Mucosa of stomach (tissue), 1 donor: ENCODE measurements around the gene COTL1.

Experiments
- H3K27me3 ChIP-seq: one replicate; pipeline ENCODE4 v1.7.0; 2013; ENCODE audit warnings: mild to moderate bottlenecking, low read length; ENCODE audit not compliant: control insufficient read depth, insufficient read depth
- H3K36me3 ChIP-seq: one replicate; pipeline ENCODE4 v1.7.0; 2013; ENCODE audit warnings: low read length; ENCODE audit not compliant: control insufficient read depth, insufficient read depth
- H3K4me1 ChIP-seq: one replicate; pipeline ENCODE4 v1.7.0; 2013; ENCODE audit warnings: mild to moderate bottlenecking, low read length; ENCODE audit not compliant: control insufficient read depth, insufficient read depth
- H3K4me3 ChIP-seq: one replicate; pipeline ENCODE4 v1.7.0; 2013; ENCODE audit warnings: low read length
- H3K9ac ChIP-seq: one replicate; pipeline ENCODE4 v1.7.0; 2013; ENCODE audit warnings: mild to moderate bottlenecking, low read length, moderate library complexity
- H3K9me3 ChIP-seq: one replicate; pipeline ENCODE4 v1.7.0; 2013; ENCODE audit warnings: mild to moderate bottlenecking, low read length, moderate library complexity; ENCODE audit not compliant: control insufficient read depth
- donor health status: Pancreatic carcinoma.

COTL1 gene

DNA sequence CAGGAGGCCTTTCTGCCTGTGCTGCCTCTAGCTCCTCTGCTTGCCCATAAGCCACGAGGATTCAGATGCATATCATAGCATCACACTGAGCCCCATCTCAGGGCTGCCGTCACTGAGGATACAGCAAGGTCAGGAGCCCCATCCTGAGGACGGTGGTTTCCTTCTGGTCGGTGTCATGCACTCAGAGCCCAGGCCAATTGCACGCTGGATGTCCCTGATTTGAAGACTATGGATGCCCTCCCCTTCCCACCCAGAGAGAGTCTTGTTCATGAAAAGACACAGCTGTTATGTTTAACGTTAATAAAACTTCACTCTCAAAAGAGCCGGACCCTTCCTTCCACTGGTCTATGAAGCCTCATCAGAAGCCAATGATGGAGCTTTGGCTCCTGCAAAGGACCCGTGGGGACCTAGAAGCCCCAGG is 19.9 kb downstream of the COTL1 start:
- H3K9ac ChIP-seq, result no peak overlapping the region

GRCh38 chr16:84597528-84597896 is 20.4 kb downstream of the COTL1 start:
- Histone ChIP-seq H3K4me1 (peaks cover 77% of the 10 kb centered on the region), H3K36me3 (no peaks in the 10 kb centered on the region), H3K9me3 (no peaks in the 10 kb centered on the region), H3K9ac (no peak overlapping the region), H3K4me3 (no peak overlapping the region), H3K27me3 (no peaks in the 10 kb centered on the region)

More for the DNA sequence above, 19.9 kb downstream of the COTL1 start:
- H3K4me1 ChIP-seq, result peaks cover 76% of the 10 kb centered on the region
- H3K27me3 ChIP-seq, result no peaks in the 10 kb centered on the region
- no peaks in the 10 kb centered on the region for H3K9me3 ChIP-seq
- no peak overlapping the region for H3K4me3 ChIP-seq
- no peaks in the 10 kb centered on the region for H3K36me3 ChIP-seq

DNA sequence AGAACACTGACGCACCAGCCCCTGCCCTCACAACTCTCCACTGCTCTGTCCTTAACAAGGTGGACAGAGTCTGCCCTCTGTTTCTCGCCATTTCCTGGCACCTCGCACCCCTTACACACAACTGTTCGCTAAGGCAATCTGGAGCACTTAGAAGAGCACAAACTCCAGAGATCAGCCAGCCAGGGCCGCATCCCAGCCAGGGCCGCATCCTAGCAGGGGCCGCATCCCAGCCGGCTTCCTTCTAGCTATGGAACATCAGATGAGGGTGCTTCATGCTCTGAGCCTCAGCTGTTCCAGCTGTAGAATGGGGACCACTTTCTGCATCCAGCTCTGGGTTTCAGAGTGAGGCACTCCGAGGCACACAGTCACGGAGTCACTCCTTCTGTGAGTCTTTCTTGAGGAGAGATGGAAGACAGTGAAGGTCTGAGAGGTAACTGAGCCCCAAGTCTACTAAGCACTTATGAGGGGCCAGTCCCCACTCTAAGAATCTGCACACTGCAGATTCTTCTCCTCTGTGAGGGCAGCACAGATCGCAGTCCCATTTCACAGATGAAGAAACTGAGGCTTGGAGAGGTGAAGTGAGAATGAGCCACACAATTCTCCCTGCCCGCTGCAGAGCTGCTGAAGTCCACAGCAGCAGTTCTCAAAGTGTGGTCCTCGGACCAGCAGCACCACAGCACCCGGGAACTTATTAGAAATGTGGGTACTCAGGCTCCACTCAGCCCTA is 20.9 kb downstream of the COTL1 start:
- no peak overlapping the region for H3K9ac ChIP-seq
- H3K27me3 ChIP-seq, result no peaks in the 10 kb centered on the region
- peaks cover 75% of the 10 kb centered on the region for H3K4me1 ChIP-seq
- no peak overlapping the region for H3K4me3 ChIP-seq
- no peaks in the 10 kb centered on the region for H3K36me3 ChIP-seq
- no peaks in the 10 kb centered on the region for H3K9me3 ChIP-seq

GRCh38 chr16:84596161-84596560 is 21.7 kb downstream of the COTL1 start:
- Histone ChIP-seq H3K9me3 (no peaks in the 10 kb centered on the region), H3K27me3 (no peaks in the 10 kb centered on the region), H3K4me1 (peaks cover 67% of the 10 kb centered on the region), H3K4me3 (no peak overlapping the region), H3K36me3 (no peaks in the 10 kb centered on the region), H3K9ac (no peak overlapping the region)

- Histone ChIP-seq H3K9ac (peak overlapping the region; percentile 55), H3K36me3 (peaks cover 3% of the 10 kb centered on the region), H3K9me3 (no peaks in the 10 kb centered on the region), H3K4me3 (peak overlapping the region; percentile 15), H3K27me3 (no peaks in the 10 kb centered on the region), H3K4me1 (peaks cover 56% of the 10 kb centered on the region)
Observed at GRCh38 chr16:84595052-84595481, 22.8 kb downstream of the COTL1 start.

DNA sequence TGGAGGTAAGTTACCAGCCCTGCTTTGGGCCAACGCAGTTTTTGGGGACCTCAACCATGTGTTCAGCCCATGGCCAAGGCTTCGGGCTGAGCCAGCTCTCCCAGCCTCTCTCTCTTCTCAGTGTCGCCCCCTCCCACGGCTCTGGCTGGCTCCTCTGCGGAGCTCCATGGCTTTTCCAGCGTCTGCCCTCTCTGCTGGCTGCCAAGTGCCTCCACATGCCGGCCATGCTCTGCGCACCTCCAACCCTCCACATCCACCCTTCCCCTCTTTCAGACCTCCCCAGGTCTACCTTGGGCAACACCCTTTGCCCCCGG is 23.2 kb downstream of the COTL1 start:
- Histone ChIP-seq H3K4me3 (peak overlapping the region; percentile 15), H3K9me3 (no peaks in the 10 kb centered on the region), H3K27me3 (no peaks in the 10 kb centered on the region), H3K9ac (peak overlapping the region; percentile 55), H3K36me3 (peaks cover 6% of the 10 kb centered on the region), H3K4me1 (peaks cover 52% of the 10 kb centered on the region)

DNA sequence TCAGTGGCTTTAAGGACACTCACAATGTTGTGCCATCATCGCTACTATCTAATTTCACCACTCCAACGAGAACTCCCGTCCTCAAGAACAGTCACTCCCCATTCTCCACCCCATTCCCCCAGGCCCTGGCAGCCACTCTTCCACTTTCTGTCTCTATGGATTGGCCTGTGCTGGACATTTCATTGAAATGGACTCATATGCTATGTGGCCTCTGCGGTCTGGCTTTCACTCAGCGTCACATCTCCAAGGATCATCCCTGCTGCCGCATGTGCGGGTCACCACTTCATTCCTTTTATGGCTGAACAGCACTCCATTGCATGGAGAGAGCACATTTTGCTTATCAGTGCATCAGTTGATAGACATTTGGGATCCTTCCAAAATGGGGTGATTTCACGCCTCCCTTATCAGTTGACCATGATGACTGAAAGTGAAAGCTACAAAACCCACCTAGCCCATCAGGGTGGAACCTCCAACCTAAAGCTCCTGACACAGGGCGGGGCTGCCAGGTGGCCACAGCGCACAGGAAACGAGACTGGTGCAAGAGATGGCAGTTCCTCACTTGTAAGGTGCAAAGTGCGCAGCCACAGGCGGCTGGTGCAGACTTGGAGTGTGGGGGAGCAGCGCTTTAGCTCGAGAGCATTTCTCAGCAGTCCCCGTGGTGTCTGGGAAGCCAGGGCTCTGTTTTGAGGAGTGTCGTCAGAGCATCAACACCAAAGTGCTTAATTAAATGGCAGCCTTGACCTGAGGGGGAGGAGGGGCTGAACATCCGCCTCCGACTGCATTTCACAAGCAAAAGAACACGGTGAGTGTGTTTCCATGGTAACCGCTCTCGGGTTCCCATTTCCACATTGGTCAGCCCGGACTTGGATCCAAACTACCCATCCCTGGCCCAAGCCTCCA is 23.8 kb downstream of the COTL1 start:
- H3K36me3 ChIP-seq, result peaks cover 7% of the 10 kb centered on the region
- H3K4me3 ChIP-seq, result peak overlapping the region; percentile 15
- H3K9me3 ChIP-seq, result no peaks in the 10 kb centered on the region
- no peaks in the 10 kb centered on the region for H3K27me3 ChIP-seq
- H3K9ac ChIP-seq, result peak overlapping the region; percentile 55
- H3K4me1 ChIP-seq, result peaks cover 46% of the 10 kb centered on the region

DNA sequence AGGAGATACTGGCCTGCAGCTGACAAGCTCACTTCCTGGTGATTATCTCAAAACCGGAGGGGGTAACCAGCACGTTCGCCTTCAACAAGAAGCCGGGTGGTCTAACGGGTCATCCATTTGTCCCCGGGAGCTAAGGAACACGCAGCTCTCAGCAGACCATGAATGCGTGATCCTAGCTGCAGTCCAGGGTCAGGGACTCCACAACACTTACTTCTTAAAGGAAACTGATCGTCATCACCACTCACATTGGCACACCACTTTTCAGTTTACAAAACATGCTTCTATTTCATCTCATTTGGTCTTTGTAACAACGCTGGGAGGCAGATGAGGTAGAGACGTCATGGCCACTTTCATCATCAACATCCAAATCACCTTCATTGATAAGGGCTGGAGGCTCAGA is 25.2 kb downstream of the COTL1 start:
- H3K4me3 ChIP-seq, result no peak overlapping the region
- H3K36me3 ChIP-seq, result peaks cover 7% of the 10 kb centered on the region
- H3K27me3 ChIP-seq, result no peaks in the 10 kb centered on the region
- no peaks in the 10 kb centered on the region for H3K9me3 ChIP-seq
- H3K4me1 ChIP-seq, result peaks cover 39% of the 10 kb centered on the region
- no peak overlapping the region for H3K9ac ChIP-seq

DNA sequence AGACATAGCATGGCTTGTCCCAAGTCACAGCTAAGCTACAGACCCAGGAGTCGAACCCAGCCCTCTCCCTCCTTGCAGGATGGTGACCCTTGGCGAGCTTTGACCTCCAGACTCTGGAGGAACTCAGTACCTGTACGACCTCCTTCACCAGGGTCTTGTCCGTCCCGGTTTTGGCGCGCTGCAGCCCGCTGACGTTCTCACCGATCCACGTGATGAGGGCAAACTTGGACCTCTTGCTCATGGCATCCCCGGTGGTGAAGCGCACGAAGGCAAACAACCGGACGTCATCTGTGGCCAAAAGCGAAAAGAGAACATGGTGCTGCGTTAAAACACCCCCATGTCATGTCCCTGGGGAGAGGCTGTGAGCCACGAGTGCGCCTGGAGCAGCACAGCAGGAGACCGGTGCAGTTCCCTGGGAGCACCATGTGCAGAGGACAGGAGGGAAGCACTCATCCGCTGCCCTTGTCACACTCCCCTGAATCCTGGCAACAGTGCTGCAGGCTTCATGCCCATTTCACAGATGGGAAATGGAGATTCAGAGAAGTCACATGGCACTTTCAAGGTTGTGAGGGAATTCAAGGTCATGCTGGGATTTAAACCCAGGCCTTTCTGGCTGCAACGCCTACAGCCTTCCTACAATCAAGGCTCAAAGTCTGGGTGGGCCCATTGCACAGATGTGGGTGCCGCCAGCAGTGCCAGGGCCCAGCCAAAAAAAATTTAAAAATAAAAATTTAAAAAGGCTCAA is 27.7 kb downstream of the COTL1 start:
- Histone ChIP-seq H3K27me3 (no peaks in the 10 kb centered on the region), H3K9me3 (no peaks in the 10 kb centered on the region), H3K36me3 (peaks cover 7% of the 10 kb centered on the region), H3K4me1 (peaks cover 17% of the 10 kb centered on the region), H3K9ac (no peak overlapping the region), H3K4me3 (no peak overlapping the region)

GRCh38 chr16:84588991-84589390 is 28.9 kb downstream of the COTL1 start:
- H3K9ac ChIP-seq, result no peak overlapping the region
- peaks cover 7% of the 10 kb centered on the region for H3K36me3 ChIP-seq
- H3K4me1 ChIP-seq, result peaks cover 6% of the 10 kb centered on the region
- H3K27me3 ChIP-seq, result no peaks in the 10 kb centered on the region
- no peak overlapping the region for H3K4me3 ChIP-seq
- no peaks in the 10 kb centered on the region for H3K9me3 ChIP-seq

DNA sequence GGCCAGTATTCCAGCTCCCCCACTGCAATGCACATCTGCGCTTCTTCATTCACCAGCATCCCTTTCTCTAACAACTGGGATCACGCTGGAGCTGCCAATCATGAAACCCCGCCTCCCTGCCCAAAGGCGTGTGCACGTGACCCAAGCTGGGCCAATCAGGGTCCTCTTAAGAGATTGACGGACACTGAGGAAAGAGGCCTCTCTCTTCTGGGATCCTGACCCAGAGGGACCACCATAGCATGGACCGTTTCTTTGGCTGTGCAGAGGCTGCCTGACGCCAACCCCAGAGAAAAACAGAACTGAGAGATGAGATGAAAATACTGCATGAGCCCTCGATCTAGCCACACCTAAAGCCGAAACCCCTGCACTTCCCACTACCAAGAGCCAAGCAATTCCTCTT is 32.0 kb downstream of the COTL1 start:
- no peak overlapping the region for H3K4me3 ChIP-seq
- no peak overlapping the region for H3K9ac ChIP-seq
- H3K36me3 ChIP-seq, result peaks cover 7% of the 10 kb centered on the region

DNA sequence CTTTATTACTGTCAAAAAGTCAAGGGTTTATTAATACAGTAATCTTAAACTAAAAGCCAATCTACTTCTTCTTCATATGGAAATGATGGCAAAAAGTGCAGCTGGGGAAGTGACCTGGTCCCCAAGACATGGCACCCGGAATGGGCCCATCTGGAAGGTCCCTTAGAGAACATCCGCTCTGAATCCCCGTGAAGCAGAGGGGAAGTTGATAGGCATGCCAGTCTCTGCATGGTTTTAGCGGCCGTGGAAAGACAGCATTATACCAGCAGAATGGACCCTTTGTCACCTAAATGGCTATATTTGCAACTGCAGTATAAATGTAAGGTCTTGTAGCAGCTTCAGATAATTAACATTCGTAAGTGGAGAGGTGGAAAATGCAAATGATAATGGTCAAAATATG is 32.4 kb downstream of the COTL1 start:
- H3K9ac ChIP-seq, result no peak overlapping the region
- H3K9me3 ChIP-seq, result no peaks in the 10 kb centered on the region
- H3K27me3 ChIP-seq, result no peaks in the 10 kb centered on the region
- peaks cover 7% of the 10 kb centered on the region for H3K36me3 ChIP-seq
- no peak overlapping the region for H3K4me3 ChIP-seq
- H3K4me1 ChIP-seq, result no peaks in the 10 kb centered on the region

More for the DNA sequence above, 32.0 kb downstream of the COTL1 start:
- Histone ChIP-seq H3K27me3 (no peaks in the 10 kb centered on the region), H3K9me3 (no peaks in the 10 kb centered on the region), H3K4me1 (no peaks in the 10 kb centered on the region)
